GM10266 (cell line): ENCODE results near the gene PGRMC2.

Experiments used
- DNase-seq: peaks from one replicate; pipeline ENCODE4 v3.0.0; 2012; ENCODE audit errors: extremely low spot score
- TF ChIP-seq, protein P1 (sequence below): IDR thresholded peaks from 2 replicates; pipeline ENCODE4 v1.5.1; 2012; ENCODE audit warnings: mild to moderate bottlenecking, low read depth; ENCODE audit not compliant: control insufficient read depth, insufficient read depth; ENCODE audit errors: missing control alignments

Gene PGRMC2

DNA sequence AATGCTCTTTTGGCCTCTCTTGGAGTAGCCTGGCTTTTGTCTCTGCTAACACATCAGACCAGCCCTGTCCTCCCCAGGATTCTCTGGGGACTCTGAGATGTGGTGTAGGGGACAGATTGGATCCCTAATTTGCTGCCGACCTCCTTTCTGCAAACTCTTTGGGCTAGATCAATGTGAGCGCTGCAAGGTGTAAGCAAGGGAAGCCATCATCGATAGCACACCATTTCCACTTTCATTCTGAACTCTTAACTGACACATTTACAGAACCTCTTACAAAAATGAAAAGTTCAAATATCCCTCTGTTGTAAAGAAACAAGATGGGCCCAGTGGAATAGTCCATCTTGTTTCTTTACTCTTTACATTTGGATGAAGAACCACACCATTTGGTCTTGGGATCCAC lies 46.6 kb downstream of the PGRMC2 start:
- DNase-seq = no peak
- TF ChIP-seq, protein P1, sequence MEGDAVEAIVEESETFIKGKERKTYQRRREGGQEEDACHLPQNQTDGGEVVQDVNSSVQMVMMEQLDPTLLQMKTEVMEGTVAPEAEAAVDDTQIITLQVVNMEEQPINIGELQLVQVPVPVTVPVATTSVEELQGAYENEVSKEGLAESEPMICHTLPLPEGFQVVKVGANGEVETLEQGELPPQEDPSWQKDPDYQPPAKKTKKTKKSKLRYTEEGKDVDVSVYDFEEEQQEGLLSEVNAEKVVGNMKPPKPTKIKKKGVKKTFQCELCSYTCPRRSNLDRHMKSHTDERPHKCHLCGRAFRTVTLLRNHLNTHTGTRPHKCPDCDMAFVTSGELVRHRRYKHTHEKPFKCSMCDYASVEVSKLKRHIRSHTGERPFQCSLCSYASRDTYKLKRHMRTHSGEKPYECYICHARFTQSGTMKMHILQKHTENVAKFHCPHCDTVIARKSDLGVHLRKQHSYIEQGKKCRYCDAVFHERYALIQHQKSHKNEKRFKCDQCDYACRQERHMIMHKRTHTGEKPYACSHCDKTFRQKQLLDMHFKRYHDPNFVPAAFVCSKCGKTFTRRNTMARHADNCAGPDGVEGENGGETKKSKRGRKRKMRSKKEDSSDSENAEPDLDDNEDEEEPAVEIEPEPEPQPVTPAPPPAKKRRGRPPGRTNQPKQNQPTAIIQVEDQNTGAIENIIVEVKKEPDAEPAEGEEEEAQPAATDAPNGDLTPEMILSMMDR = no peak

DNA sequence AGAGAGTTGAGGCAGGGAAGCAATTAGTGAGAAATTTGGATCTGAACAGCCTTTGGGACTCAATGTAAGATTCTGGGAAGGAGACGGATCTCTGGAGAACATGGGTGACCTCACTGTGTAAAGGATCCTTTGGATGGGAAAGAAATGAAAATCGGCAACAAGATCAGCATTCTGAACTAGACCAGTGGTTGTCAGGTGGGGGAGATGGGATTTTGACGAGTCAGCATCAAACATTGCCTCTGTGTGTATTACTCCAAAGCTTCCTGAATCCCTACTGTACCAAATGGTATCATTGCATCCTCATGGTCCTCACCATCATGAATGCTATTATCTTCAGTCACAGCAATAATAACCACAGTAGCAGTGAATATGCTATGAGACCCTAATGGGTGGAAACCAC lies 52.8 kb downstream of the PGRMC2 start:
- DNase-seq = no peak
- TF ChIP-seq, protein P1 = no peak

DNA sequence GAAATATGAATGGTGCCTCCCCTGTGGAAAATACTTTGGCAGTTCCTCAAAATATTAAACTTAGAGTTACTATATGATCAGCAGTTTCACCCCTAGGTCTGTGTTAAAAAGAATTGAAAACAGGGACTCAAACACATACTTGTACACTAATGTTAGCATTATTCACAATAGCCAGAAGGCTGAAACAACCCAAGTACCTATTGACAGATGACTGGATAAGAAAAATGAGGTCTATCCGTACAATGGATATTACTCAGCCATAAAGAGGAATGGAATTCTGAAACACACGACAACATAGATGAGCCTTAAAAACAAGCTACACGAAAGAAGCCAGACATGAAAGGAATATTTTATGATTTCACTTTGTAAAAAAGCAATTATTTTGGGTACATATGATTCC lies 54.9 kb downstream of the PGRMC2 start:
- TF ChIP-seq, protein P1 = no peak
- no peak for DNase-seq

DNA sequence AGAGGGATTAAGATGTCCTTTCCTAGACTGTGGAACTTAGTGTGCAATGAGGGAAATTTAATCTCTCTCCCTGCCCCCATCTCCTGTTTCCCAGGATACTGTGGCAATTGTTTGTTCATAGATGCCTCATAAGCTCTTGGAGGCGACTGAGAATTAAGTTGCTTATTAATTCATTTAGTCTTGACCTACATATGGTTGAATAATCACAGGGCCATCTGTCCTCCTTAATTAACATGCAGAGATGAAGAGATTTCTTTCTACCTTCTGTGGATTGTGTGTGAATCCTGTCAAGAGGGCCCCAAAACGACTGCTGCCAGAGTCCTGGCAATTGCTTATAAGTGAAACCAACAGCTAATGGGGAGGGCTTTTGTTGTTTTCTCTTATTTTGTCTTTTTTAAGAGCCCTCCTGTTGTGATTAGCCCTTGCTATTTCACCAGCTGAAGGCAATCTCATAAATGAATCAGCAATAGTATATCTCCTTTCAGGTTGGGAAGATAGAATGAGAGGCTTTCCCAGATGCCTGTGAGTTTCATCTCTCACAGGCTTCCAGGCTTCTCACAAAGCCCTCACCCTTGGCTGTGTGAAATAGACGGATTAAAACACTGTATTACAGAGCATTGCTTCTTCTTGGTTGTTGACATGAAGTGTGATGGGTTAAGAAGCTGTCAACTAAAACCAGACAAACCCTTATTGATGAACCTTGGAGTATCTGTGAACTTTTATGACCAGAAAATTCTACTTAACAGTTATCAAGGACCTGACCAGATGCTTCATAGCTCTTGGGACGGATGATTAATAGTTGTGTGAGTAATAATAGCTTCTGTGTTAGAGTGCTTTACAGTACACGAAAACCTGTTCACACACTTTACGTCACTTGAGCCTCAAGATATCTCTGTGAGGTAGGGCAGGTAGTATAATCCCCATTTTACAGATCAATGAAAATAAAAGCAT lies 58.5 kb downstream of the PGRMC2 start:
- DNase-seq = no peak
- TF ChIP-seq, protein P1 = no peak

DNA sequence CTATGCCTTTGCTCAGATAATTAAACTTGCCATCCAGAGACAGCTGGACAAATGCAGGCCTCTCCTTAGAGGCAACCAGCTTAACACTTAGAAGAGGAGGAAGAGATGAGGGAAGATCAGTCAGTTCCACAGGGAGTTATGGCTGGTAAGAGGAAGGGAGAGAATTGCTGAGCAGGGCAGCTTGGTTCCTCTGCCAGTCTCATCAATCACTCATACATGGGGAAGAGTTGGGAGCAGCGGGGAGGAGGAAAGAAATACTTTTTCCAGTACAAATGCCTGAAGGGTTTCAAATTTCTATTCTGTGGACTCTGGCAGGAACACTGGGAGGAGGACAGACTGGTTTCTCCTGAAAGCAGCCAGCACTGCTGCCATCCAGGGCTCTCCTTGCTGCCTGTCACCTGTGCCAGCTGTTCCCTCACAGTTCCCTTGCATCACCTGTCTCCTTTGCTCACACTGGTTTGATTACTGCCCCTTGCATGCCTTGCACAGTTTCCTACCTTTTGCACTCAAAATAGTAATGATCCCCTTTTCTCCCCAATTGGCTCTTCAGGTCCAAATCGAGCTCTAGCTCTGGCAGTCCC lies 59.5 kb downstream of the PGRMC2 start:
- no peak for DNase-seq
- TF ChIP-seq, protein P1 = no peak

DNA sequence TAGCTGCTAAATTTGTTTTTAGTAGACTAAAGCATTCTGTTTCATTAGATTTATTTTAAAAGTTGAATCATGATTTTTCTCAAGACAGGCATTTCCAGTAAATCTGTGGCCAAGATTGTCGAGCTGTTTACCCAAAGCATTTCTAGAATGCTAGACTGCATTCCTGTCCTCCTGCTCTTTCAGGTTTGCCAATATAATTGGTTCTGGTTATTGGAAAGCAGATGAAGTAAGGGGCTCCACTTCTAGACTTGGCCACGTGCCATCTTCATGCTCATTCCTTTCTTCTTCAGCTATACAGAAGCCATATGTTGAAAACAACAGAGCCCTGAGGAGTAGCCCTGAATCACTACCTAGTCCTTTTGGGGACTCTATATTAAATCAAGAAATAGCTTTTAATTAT lies 62.5 kb downstream of the PGRMC2 start:
- no peak for DNase-seq
- TF ChIP-seq, protein P1 = no peak

DNA sequence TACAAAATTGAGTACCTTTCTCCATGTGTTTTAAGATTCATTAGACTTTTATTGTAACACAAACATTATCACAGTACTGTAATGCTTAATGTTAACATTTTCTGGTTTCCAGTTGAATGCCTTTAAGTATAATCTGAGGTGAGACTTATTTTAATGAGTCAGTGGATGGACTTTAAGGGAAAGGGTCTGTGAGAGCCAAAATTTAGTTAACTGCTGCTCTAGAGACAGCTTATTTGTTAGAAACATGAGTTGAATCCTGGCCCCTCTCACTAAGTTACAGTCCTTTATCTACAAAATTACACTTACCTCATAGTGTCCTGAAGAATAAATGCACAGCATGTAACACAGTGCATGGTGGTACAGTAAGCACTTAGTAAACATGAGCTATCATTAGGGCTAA lies 66.0 kb downstream of the PGRMC2 start:
- no peak for DNase-seq
- TF ChIP-seq, protein P1 = no peak
